WTC11 (cell line): ENCODE data around the gene KIF2C. TPM values are rescaled to one million over a fixed set of nuclear protein-coding genes. Genes with fewer than 3 reads are reported as not detected.

Experiments
- ATAC-seq: fragments of 200-7000 bp; cut with Tn5 transposase; 2 replicates; pipeline ENCODE4 v1.10.0; 2021; ENCODE audit warnings: mild to moderate bottlenecking, moderate library complexity
- CTCF ChIA-PET: fragments of 300-600 bp; sonication (Branson Sonifier 250); formaldehyde crosslinking; loops from one replicate; lab custom pipeline; 2021; ENCODE audit warnings: antibody characterized with exemption; lab: Charles Lee
- POLR2A ChIA-PET: fragments of 350-600 bp; sonication (Branson Sonifier 250); formaldehyde crosslinking; loops from one replicate; lab custom pipeline; 2021; ENCODE audit warnings: antibody characterized with exemption; lab: Charles Lee
- DNase-seq: peaks from one replicate; pipeline ENCODE4 v3.0.0; 2021; ENCODE audit warnings: low spot score
- H3K27ac Mint-ChIP-seq: 2 replicates; pipeline ENCODE4 v1.8.0; 2021; ENCODE audit warnings: mixed read lengths
- H3K27me3 Mint-ChIP-seq: 2 replicates; pipeline ENCODE4 v1.8.0; 2021; ENCODE audit warnings: low read depth, mild to moderate bottlenecking, moderate library complexity, mixed read lengths
- H3K36me3 Mint-ChIP-seq: 2 replicates; pipeline ENCODE4 v1.8.0; 2021; ENCODE audit warnings: mixed read lengths
- H3K4me1 Mint-ChIP-seq: 2 replicates; pipeline ENCODE4 v1.8.0; 2022; ENCODE audit warnings: mixed read lengths
- H3K4me3 Mint-ChIP-seq: 2 replicates; pipeline ENCODE4 v1.8.0; 2021; ENCODE audit warnings: mild to moderate bottlenecking, moderate library complexity, mixed read lengths
- H3K9me3 Mint-ChIP-seq: 2 replicates; pipeline ENCODE4 v1.8.0; 2021; ENCODE audit warnings: mixed read lengths
- ATF6 ChIP-seq: sonication (generic); formaldehyde crosslinking; IDR thresholded peaks from 2 replicates; pipeline ENCODE4 v1.8.1; 2023; ENCODE audit warnings: mild to moderate bottlenecking, missing genetic modification reagents
- CDX4 ChIP-seq: fragments of 250-450 bp; sonication (Bioruptor Pico); IDR thresholded peaks from 2 replicates; pipeline ENCODE4 v1.9.0; 2021; ENCODE audit warnings: moderate library complexity, mild to moderate bottlenecking, inconsistent platforms, borderline replicate concordance
- E2F4 ChIP-seq: sonication (generic); formaldehyde crosslinking; IDR thresholded peaks from 2 replicates; pipeline ENCODE4 v1.8.1; 2022; ENCODE audit warnings: low read depth, mild to moderate bottlenecking, moderate library complexity, missing genetic modification reagents, borderline replicate concordance
- ELF4 ChIP-seq: sonication (generic); formaldehyde crosslinking; IDR thresholded peaks from 2 replicates; pipeline ENCODE4 v1.8.1; 2022; ENCODE audit warnings: low read depth, mild to moderate bottlenecking, moderate library complexity, missing genetic modification reagents
- ESRRA ChIP-seq: sonication (generic); formaldehyde crosslinking; IDR thresholded peaks from 2 replicates; pipeline ENCODE4 v1.8.1; 2022; ENCODE audit warnings: mild to moderate bottlenecking, missing genetic modification reagents, borderline replicate concordance
- FOXP4 ChIP-seq: sonication (generic); formaldehyde crosslinking; IDR thresholded peaks from 2 replicates; pipeline ENCODE4 v1.8.0; 2022; ENCODE audit warnings: mild to moderate bottlenecking, missing genetic modification reagents
- HMGA2 ChIP-seq: fragments of 250-450 bp; sonication (Bioruptor Pico); IDR thresholded peaks from 2 replicates; pipeline ENCODE4 v1.4.0; 2021; ENCODE audit warnings: mild to moderate bottlenecking, moderate library complexity
- JUN ChIP-seq: sonication (generic); formaldehyde crosslinking; IDR thresholded peaks from 2 replicates; pipeline ENCODE4 v1.8.0; 2023; ENCODE audit warnings: mild to moderate bottlenecking, missing genetic modification reagents
- MLX ChIP-seq: sonication (generic); formaldehyde crosslinking; IDR thresholded peaks from 2 replicates; pipeline ENCODE4 v1.8.1; 2023; ENCODE audit warnings: mild to moderate bottlenecking, missing genetic modification reagents, moderate library complexity
- NFE2L1 ChIP-seq: sonication (generic); formaldehyde crosslinking; IDR thresholded peaks from 2 replicates; pipeline ENCODE4 v1.8.1; 2023; ENCODE audit warnings: missing genetic modification reagents
- SMAD4 ChIP-seq: sonication (generic); formaldehyde crosslinking; IDR thresholded peaks from 2 replicates; pipeline ENCODE4 v1.8.0; 2022; ENCODE audit warnings: mild to moderate bottlenecking, missing genetic modification reagents
- USF1 ChIP-seq: sonication (generic); formaldehyde crosslinking; IDR thresholded peaks from 2 replicates; pipeline ENCODE4 v1.8.0; 2022; ENCODE audit warnings: mild to moderate bottlenecking, missing genetic modification reagents
- ZBTB21 ChIP-seq: sonication (generic); formaldehyde crosslinking; IDR thresholded peaks from 2 replicates; pipeline ENCODE4 v1.8.1; 2023; ENCODE audit warnings: mild to moderate bottlenecking, missing genetic modification reagents, borderline replicate concordance
- ZNF396 ChIP-seq: fragments of 250-450 bp; sonication (Bioruptor Pico); IDR thresholded peaks from 2 replicates; pipeline ENCODE4 v1.8.0; 2021; ENCODE audit warnings: mild to moderate bottlenecking, moderate library complexity, borderline replicate concordance
- ZNF416 ChIP-seq: fragments of 250-450 bp; sonication (Bioruptor Pico); IDR thresholded peaks from 2 replicates; pipeline ENCODE4 v1.9.0; 2021; ENCODE audit warnings: mild to moderate bottlenecking, inconsistent platforms
- ZNF423 ChIP-seq: fragments of 250-450 bp; sonication (Bioruptor Pico); IDR thresholded peaks from 2 replicates; pipeline ENCODE4 v2.1.2; 2022; ENCODE audit warnings: mild to moderate bottlenecking, moderate library complexity
- ZNF425 ChIP-seq: fragments of 250-450 bp; sonication (Bioruptor Pico); conservative IDR thresholded peaks from 2 replicates; pipeline ENCODE4 v1.9.0; 2021; ENCODE audit warnings: mild to moderate bottlenecking
- ZNF512 ChIP-seq: sonication (generic); formaldehyde crosslinking; IDR thresholded peaks from 2 replicates; pipeline ENCODE4 v1.8.1; 2022; ENCODE audit warnings: missing genetic modification reagents, borderline replicate concordance
- ZSCAN18 ChIP-seq: fragments of 250-450 bp; sonication (Bioruptor Pico); IDR thresholded peaks from 2 replicates; pipeline ENCODE4 v2.1.2; 2022; ENCODE audit warnings: mild to moderate bottlenecking, moderate library complexity
- total RNA-seq: library from RNA; stranded (reverse); gene quantifications from 3 replicates; pipeline ENCODE4 v1.2.3, GENCODE V29; 2021

Gene KIF2C
- total RNA-seq, 1 experiment from 2014 or later, result 93.8 TPM

GRCh38 chr1:44775930-44776729 is 36.5 kb downstream of the KIF2C start:
- Mint-ChIP-seq H3K9me3 (no peaks in the 10 kb centered on the region), H3K36me3 (peaks cover 49% of the 10 kb centered on the region), H3K4me1 (peaks cover 22% of the 10 kb centered on the region), H3K27ac (peak overlapping the region; percentile 92), H3K4me3 (peak overlapping the region; percentile 87), H3K27me3 (no peaks in the 10 kb centered on the region)
- ChIA-PET POLR2A (interaction anchor here (0.6 to 2.8 kb wide), 17 partner anchors 8 to 1126 kb away, joined by 3 to 19 read pairs (median 4); partner anchors contain the start of genes ARMH1, BTBD19, HECTD3 and KDM4A), CTCF (interaction anchor here (1.7 to 2.0 kb wide), 2 partner anchors 11 to 17 kb away, joined by 5 to 9 read pairs; partner anchors contain the start of gene BEST4)
- DNase-seq, result no peak
- no peak for ATAC-seq
- TF ChIP-seq NFE2L1 (CRISPR knock-in tag) (no peak), E2F4 (CRISPR knock-in tag) (no peak), ZNF512 (CRISPR knock-in tag) (no peak), HMGA2 (CRISPR knock-in tag) (no peak), ZNF423 (CRISPR knock-in tag) (no peak), ZBTB21 (CRISPR knock-in tag) (no peak), ESRRA (CRISPR knock-in tag) (no peak), ELF4 (CRISPR knock-in tag) (peak; percentile 82; the same call in 1 of the 2 replicates), ZSCAN18 (no peak), ZNF416 (no peak), MLX (0 out of 2 replicates have a peak, but pooled peaks have one; percentile 54), JUN (no peak), ZNF396 (CRISPR knock-in tag) (no peak), ATF6 (CRISPR knock-in tag) (0 out of 2 replicates have a peak, but pooled peaks have one; percentile 16), FOXP4 (CRISPR knock-in tag) (0 out of 2 replicates have a peak, but pooled peaks have one; percentile 49), CDX4 (no peak), ZNF425 (no peak), USF1 (CRISPR knock-in tag) (no peak), SMAD4 (CRISPR knock-in tag) (no peak)
